Testis (tissue), 2 donors: ENCODE results near the gene CD59.

Source experiments
- CTCF ChIP-seq, 3 experiments: fragments of 450-650 bp in 2 of 3; fragments of 200-600 bp in 1 of 3; sonication (generic) in 1 of 3; IDR thresholded peaks; one replicate each; pipeline ENCODE4 v1.5.1; 2016 to 2019; ENCODE audit warnings: antibody characterized with exemption in 3 of 3, mild to moderate bottlenecking in 2 of 3, moderate library complexity in 1 of 3
- POLR2A ChIP-seq: fragments of 450-650 bp; IDR thresholded peaks from one replicate; pipeline ENCODE4 v1.6.1; 2017; ENCODE audit warnings: antibody characterized with exemption, mild to moderate bottlenecking, moderate library complexity

- no peak for TF ChIP-seq CTCF (IDR thresholded peaks at IDR 0.05)
- no peak for TF ChIP-seq POLR2A
These were observed 10.7 kb downstream of the CD59 start for GRCh38 chr11:33725496-33725895.
